Vagina (tissue), 2 donors: ENCODE data around the gene IMP3. TPM values are rescaled to one million over a fixed set of nuclear protein-coding genes. Genes with fewer than 3 reads are reported as not detected.

ENCODE experiments used
- DNase-seq, 2 donors: peaks; one replicate each; pipeline ENCODE4 v3.0.0-alpha.2; 2017; ENCODE audit errors: extremely low spot score in 2 of 2
- H3K27ac ChIP-seq: fragments of 200-600 bp; sonication (generic); one replicate; pipeline ENCODE4 v1.5.1; 2019
- H3K27me3 ChIP-seq: fragments of 200-600 bp; sonication (generic); one replicate; pipeline ENCODE4 v1.5.1; 2019
- H3K36me3 ChIP-seq, 2 donors: fragments of 200-600 bp; sonication (generic); one replicate each; pipeline ENCODE4 v1.5.1; 2017 to 2019
- H3K4me1 ChIP-seq: fragments of 200-600 bp; sonication (generic); one replicate; pipeline ENCODE4 v1.5.1; 2019
- H3K4me3 ChIP-seq, 2 donors: fragments of 200-600 bp; sonication (generic); 1 replicate in 1 of 2; 2 replicates in 1 of 2; pipeline ENCODE4 v1.5.1; 2016 to 2019
- H3K9me3 ChIP-seq: fragments of 200-600 bp; sonication (generic); one replicate; pipeline ENCODE4 v1.5.1; 2019
- POLR2A ChIP-seq, 2 donors: fragments of 450-650 bp; IDR thresholded peaks; one replicate each; pipeline ENCODE4 v1.6.1; 2017; ENCODE audit warnings: antibody characterized with exemption in 2 of 2, mild to moderate bottlenecking in 2 of 2, moderate library complexity in 2 of 2
- POLR2AphosphoS5 ChIP-seq, 2 donors: sonication (generic); formaldehyde crosslinking; IDR thresholded peaks; one replicate each; pipeline ENCODE4 v1.9.0; 2017; ENCODE audit warnings: antibody characterized with exemption in 2 of 2, mild to moderate bottlenecking in 2 of 2, low read depth in 1 of 2; ENCODE audit not compliant: insufficient read depth in 1 of 2
- intact Hi-C: fragments of 100-400 bp; cut with DNase I; formaldehyde crosslinking; loops from one replicate; pipeline ENCODE4 v1.15.1; 2023
- total RNA-seq: library from RNA; depleted of rRNA; stranded (reverse); fragments of >200 nt; gene quantifications from one replicate; pipeline ENCODE4 v1.2.3, GENCODE V29; 2016
- TF ChIP-seq, protein P1 (sequence below), 3 experiments: fragments of 450-650 bp in 2 of 3; fragments of 200-600 bp in 1 of 3; sonication (generic) in 1 of 3; IDR thresholded peaks; one replicate each; pipeline ENCODE4 v1.5.1; 2017 to 2019; ENCODE audit warnings: antibody characterized with exemption in 3 of 3, mild to moderate bottlenecking in 2 of 3, moderate library complexity in 2 of 3

Gene IMP3
- total RNA-seq, 1 donor from 2014 or later, result 109 TPM

DNA sequence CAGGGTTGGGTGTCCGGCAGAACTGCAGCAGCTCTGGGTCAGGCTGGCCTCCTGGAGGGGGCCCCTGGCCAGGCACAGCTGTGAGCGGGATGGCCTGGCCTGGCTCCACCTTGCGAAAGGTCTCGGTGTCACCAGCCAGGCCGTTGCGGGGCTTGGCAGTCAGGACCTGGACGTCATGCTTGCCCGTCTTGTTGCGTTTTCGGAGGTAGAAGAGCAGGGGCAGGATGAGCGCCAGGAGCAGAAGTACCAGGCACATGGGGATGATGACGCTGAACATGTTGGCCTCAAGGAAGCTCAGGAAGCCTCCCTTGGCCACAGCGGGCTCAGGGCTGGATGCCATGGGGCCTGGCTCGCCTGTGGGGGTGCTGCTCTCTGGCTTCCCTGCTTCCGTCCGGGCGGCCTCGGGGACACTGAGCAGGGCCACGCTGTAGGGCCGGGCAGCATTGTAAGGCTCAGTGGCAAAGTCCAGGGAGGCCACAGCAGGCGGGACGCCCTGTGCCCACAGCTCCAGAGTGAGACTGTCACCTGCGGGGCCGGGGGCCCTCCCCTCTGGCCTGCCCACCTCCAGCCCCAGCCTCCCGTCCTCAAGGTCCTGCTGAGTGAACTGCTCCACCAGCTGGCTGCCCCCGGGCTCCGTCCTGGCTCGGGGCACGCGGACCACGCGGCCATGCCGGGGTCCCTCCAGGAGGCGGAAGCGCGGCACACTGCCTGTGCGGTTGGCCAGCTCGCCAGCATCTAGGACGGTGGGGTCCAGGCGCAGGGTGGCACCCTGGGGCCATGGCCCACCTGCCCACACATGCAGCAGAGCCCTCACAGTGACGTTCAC, 35.8 kb upstream of the IMP3 start:
- TF ChIP-seq POLR2A (IDR thresholded peaks at IDR 0.05) (no peak), POLR2AphosphoS5 (IDR thresholded peaks at IDR 0.05; ENCODE audit: insufficient read depth in 1 of 2, low read depth in 1 of 2) (peak in 1 of 2 donors; percentile 74)
- TF ChIP-seq, protein P1, sequence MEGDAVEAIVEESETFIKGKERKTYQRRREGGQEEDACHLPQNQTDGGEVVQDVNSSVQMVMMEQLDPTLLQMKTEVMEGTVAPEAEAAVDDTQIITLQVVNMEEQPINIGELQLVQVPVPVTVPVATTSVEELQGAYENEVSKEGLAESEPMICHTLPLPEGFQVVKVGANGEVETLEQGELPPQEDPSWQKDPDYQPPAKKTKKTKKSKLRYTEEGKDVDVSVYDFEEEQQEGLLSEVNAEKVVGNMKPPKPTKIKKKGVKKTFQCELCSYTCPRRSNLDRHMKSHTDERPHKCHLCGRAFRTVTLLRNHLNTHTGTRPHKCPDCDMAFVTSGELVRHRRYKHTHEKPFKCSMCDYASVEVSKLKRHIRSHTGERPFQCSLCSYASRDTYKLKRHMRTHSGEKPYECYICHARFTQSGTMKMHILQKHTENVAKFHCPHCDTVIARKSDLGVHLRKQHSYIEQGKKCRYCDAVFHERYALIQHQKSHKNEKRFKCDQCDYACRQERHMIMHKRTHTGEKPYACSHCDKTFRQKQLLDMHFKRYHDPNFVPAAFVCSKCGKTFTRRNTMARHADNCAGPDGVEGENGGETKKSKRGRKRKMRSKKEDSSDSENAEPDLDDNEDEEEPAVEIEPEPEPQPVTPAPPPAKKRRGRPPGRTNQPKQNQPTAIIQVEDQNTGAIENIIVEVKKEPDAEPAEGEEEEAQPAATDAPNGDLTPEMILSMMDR (IDR thresholded peaks at IDR 0.05), result no peak
- Histone ChIP-seq H3K27me3 (no peaks in the 10 kb centered on the region), H3K9me3 (no peaks in the 10 kb centered on the region), H3K4me1 (peaks cover 65% of the 10 kb centered on the region), H3K27ac (peak overlapping the region; percentile 84), H3K36me3 (peaks cover 0 to 4% of the 10 kb centered on the region in 2 donors), H3K4me3 (no peak overlapping the region)
- DNase-seq, result no peak
- intact Hi-C loops, result loop anchor here (5.0 kb wide), 1 partner anchor 38 kb away; no protein-coding TSS in a partner anchor

DNA sequence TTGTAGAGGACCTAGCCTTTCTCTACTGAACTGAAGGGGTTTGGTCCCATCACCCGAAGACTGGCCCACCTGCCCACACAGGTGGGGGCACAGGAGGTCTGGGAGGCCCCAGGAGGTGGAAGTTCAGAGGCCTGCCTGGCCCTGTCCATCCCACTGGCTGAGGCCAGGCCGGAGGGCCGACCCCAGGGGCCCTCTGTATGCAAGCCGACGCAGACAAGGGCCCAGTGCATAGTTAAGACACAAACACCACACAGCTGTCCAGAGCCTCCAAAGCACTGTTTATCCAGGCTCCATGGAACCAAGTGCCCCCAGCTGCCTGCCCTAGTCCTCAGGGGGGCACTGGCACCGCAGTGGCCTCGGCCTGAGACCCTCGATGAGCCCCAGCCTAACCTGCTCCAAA, 34.3 kb upstream of the IMP3 start:
- Histone ChIP-seq H3K9me3 (no peaks in the 10 kb centered on the region), H3K4me3 (no peak overlapping the region), H3K27me3 (no peaks in the 10 kb centered on the region), H3K36me3 (peaks cover 0 to 4% of the 10 kb centered on the region in 2 donors), H3K4me1 (peaks cover 77% of the 10 kb centered on the region), H3K27ac (peak overlapping the region; percentile 84)
- TF ChIP-seq POLR2AphosphoS5 (IDR thresholded peaks at IDR 0.05; ENCODE audit: insufficient read depth in 1 of 2, low read depth in 1 of 2), result no peak
- DNase-seq, result no peak
- intact Hi-C loops, result no loop called here

DNA sequence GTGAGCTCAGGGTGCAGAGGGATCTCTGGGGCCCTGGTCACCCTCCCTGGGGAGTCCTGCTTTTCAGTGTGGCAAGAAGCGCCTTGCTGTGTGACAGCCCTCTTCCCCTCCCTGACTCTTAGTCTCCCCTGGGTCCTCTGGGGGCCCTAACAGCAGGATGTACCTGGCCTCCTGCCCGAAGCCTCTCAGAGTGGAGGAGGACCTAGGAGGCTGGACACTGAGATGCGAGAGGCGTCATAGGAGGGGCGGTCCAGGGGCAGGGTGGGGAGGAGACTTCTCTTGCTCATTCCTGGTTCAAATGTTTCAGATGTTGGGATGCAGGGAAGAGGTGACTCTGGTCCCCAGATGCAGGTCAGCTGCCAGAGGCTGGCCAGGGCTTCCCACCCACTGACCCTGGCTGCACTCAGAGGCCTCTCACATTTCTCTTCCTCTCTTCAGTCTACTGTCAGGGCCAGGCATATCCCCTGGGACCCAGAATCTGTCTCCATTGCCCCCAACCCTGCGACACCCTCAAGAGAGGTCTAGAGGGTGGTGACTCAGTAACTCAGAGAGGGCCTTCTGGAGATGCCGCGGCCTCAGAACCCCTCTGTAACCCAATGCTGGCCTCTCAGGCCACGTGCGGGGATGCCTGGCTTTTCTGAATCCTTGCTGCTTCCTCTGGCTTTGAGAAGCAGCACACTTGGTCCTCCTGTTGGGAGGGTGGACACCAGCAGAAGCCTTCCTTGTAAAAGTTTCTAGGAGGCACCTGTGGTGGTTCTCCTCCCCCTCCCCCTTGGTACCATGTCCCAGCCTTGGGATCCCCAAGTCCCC, 33.6 kb upstream of the IMP3 start:
- H3K4me1 ChIP-seq, result peaks cover 84% of the 10 kb centered on the region
- peak overlapping the region; percentile 84 for H3K27ac ChIP-seq
- H3K27me3 ChIP-seq, result no peaks in the 10 kb centered on the region
- no peaks in the 10 kb centered on the region for H3K9me3 ChIP-seq
- intact Hi-C loops, result no loop called here
- peaks cover 0 to 4% of the 10 kb centered on the region in 2 donors for H3K36me3 ChIP-seq
- DNase-seq, result no peak
- H3K4me3 ChIP-seq, result no peak overlapping the region
- peak in 1 of 2 donors; percentile 78 for TF ChIP-seq POLR2AphosphoS5 (IDR thresholded peaks at IDR 0.05; ENCODE audit: insufficient read depth in 1 of 2, low read depth in 1 of 2)
- TF ChIP-seq, protein P1 (IDR thresholded peaks at IDR 0.05), result no peak

DNA sequence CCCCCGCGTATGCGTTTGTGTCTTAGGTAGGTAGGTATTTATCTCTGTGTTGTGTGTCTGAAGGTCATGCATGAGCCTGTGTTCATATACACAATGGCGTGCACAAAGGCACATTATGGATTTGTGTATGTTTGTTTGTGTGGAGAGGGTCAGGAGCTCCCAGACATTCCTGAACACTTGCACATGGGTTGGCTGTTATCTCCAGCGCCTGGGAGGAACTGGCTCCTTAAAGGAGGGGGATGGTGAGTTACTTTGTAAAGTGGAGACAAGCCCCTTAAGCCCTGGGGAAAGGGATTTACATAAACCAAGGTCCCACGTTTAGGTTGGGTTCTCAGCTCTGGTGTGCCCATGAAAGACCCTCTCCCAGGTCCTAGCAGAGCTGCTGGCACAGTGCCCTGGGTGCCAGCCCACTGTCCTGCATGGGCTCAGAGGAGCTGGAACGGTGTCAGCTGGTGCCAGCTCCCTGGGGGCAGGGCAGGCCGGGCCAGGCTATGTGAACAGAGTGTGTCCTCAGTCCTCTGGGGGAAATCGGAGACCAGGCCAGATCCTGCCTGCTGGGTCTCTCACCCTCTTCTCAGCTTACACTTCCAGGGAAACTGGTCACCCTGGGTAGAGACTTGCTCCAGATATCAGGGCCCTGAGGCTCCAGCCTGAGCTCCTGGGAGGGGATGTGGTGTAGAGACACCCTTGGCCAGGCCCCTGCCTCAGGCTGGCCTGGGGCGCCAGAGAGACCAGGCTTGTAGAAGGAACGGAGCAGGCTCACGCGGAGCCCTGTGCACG, 32.8 kb upstream of the IMP3 start:
- no peaks in the 10 kb centered on the region for H3K27me3 ChIP-seq
- no peak overlapping the region for H3K4me3 ChIP-seq
- TF ChIP-seq, protein P1 (IDR thresholded peaks at IDR 0.05), result no peak
- TF ChIP-seq POLR2AphosphoS5 (IDR thresholded peaks at IDR 0.05; ENCODE audit: insufficient read depth in 1 of 2, low read depth in 1 of 2) (no peak), POLR2A (IDR thresholded peaks at IDR 0.05) (no peak)
- intact Hi-C loops, result no loop called here
- peak overlapping the region; percentile 84 for H3K27ac ChIP-seq
- H3K4me1 ChIP-seq, result peaks cover 87% of the 10 kb centered on the region
- peaks cover 0 to 4% of the 10 kb centered on the region in 2 donors for H3K36me3 ChIP-seq
- H3K9me3 ChIP-seq, result no peaks in the 10 kb centered on the region
- no peak for DNase-seq
